Keratinocyte (primary cell): ENCODE measurements around the gene TRPM2.

Experiments
- EZH2 ChIP-seq: IDR thresholded peaks from one replicate; pipeline ENCODE4 v1.6.1; 2012; ENCODE audit warnings: inconsistent platforms, mild to moderate bottlenecking, low read length, moderate library complexity
- TF ChIP-seq, protein P1 (sequence below), 3 experiments: IDR thresholded peaks in 1 of 3; conservative IDR thresholded peaks in 1 of 3; optimal IDR thresholded peaks in 1 of 3; 2 replicates in 2 of 3; 3 replicates in 1 of 3; pipeline versions ENCODE3 to v1.5.1; 2011; ENCODE audit warnings: low read length in 3 of 3, mild to moderate bottlenecking in 3 of 3, moderate library complexity in 2 of 3, control low read depth in 1 of 3, inconsistent platforms in 1 of 3; ENCODE audit not compliant: insufficient read depth in 2 of 3; ENCODE audit errors: extremely low read depth in 1 of 3

GRCh38 chr21:44390886-44391285 lies 37.5 kb downstream of the TRPM2 start:
- TF ChIP-seq, protein P1, sequence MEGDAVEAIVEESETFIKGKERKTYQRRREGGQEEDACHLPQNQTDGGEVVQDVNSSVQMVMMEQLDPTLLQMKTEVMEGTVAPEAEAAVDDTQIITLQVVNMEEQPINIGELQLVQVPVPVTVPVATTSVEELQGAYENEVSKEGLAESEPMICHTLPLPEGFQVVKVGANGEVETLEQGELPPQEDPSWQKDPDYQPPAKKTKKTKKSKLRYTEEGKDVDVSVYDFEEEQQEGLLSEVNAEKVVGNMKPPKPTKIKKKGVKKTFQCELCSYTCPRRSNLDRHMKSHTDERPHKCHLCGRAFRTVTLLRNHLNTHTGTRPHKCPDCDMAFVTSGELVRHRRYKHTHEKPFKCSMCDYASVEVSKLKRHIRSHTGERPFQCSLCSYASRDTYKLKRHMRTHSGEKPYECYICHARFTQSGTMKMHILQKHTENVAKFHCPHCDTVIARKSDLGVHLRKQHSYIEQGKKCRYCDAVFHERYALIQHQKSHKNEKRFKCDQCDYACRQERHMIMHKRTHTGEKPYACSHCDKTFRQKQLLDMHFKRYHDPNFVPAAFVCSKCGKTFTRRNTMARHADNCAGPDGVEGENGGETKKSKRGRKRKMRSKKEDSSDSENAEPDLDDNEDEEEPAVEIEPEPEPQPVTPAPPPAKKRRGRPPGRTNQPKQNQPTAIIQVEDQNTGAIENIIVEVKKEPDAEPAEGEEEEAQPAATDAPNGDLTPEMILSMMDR (optimal IDR thresholded peaks at IDR 0.05 in 1 of 3, IDR thresholded peaks at IDR 0.05 in 1 of 3, conservative IDR thresholded peaks at IDR 0.05 in 1 of 3; ENCODE audit: extremely low read depth in 1 of 3, insufficient read depth in 2 of 3, low read length in 3 of 3) = no peak
- no peak for TF ChIP-seq EZH2
